H9 (cell line): ENCODE data around the gene GCN1. TPM values are rescaled to one million over a fixed set of nuclear protein-coding genes. Genes with fewer than 3 reads are reported as not detected.

Experiments
- DNase-seq: peaks from one replicate; pipeline ENCODE4 v3.0.0-alpha.2; 2017
- H2AFZ ChIP-seq: one replicate; pipeline ENCODE4 v1.6.1; 2013; ENCODE audit warnings: mild to moderate bottlenecking, low read length, control low read depth, moderate library complexity
- H2AK5ac ChIP-seq: 2 replicates; pipeline ENCODE4 v1.6.1; 2013; ENCODE audit warnings: low read length, control low read depth, mixed read lengths; ENCODE audit not compliant: insufficient read length
- H2BK120ac ChIP-seq: one replicate; pipeline ENCODE4 v1.6.1; 2013; ENCODE audit warnings: low read depth, mild to moderate bottlenecking, low read length, control low read depth, inconsistent platforms; ENCODE audit not compliant: poor library complexity, severe bottlenecking
- H2BK12ac ChIP-seq: 2 replicates; pipeline ENCODE4 v1.6.1; 2013; ENCODE audit warnings: low read length, control low read depth, mixed read lengths, low read depth; ENCODE audit not compliant: insufficient read length
- H2BK15ac ChIP-seq: 2 replicates; pipeline ENCODE4 v1.6.1; 2013; ENCODE audit warnings: low read depth, low read length, control low read depth
- H2BK20ac ChIP-seq: one replicate; pipeline ENCODE4 v1.6.1; 2013; ENCODE audit warnings: low read depth, mild to moderate bottlenecking, low read length, control low read depth, inconsistent platforms; ENCODE audit not compliant: poor library complexity, severe bottlenecking
- H2BK5ac ChIP-seq: 2 replicates; pipeline ENCODE4 v1.6.1; 2013; ENCODE audit warnings: low read length, control low read depth, mixed read lengths; ENCODE audit not compliant: insufficient read length
- H3K14ac ChIP-seq: 2 replicates; pipeline ENCODE4 v1.6.1; 2013; ENCODE audit warnings: low read length, control low read depth; ENCODE audit not compliant: insufficient read depth
- H3K18ac ChIP-seq: 2 replicates; pipeline ENCODE4 v1.6.1; 2013; ENCODE audit warnings: low read depth, mild to moderate bottlenecking, mixed read lengths, low read length, control low read depth; ENCODE audit not compliant: insufficient read length
- H3K23ac ChIP-seq: 2 replicates; pipeline ENCODE4 v1.6.1; 2013; ENCODE audit warnings: low read length, control low read depth, mixed read lengths, low read depth; ENCODE audit not compliant: insufficient read length
- H3K23me2 ChIP-seq: 2 replicates; pipeline ENCODE4 v1.6.1; 2013; ENCODE audit warnings: low read depth, mild to moderate bottlenecking, mixed read lengths, low read length, control low read depth; ENCODE audit not compliant: insufficient read length, poor library complexity, severe bottlenecking
- H3K27ac ChIP-seq: 2 replicates; pipeline ENCODE4 v1.5.1; 2013; ENCODE audit warnings: low read length, control low read depth, mixed read lengths, low read depth; ENCODE audit not compliant: insufficient read length
- H3K27me3 ChIP-seq: 2 replicates; pipeline ENCODE4 v1.6.1; 2013; ENCODE audit warnings: low read length, control low read depth, inconsistent platforms; ENCODE audit not compliant: insufficient read depth
- H3K4ac ChIP-seq: 2 replicates; pipeline ENCODE4 v1.6.1; 2013; ENCODE audit warnings: low read depth, mild to moderate bottlenecking, control low read depth, inconsistent platforms, low read length, moderate library complexity
- H3K4me1 ChIP-seq: 2 replicates; pipeline ENCODE4 v1.6.1; 2013; ENCODE audit warnings: low read length, control low read depth, inconsistent platforms; ENCODE audit not compliant: insufficient read depth
- H3K4me2 ChIP-seq: 2 replicates; pipeline ENCODE4 v1.6.1; 2013; ENCODE audit warnings: low read length, control low read depth, mixed read lengths; ENCODE audit not compliant: insufficient read length, insufficient read depth
- H3K56ac ChIP-seq: 2 replicates; pipeline ENCODE4 v1.6.1; 2013; ENCODE audit warnings: low read depth, mild to moderate bottlenecking, mixed read lengths, low read length, control low read depth; ENCODE audit not compliant: insufficient read length
- H3K79me1 ChIP-seq: 2 replicates; pipeline ENCODE4 v1.6.1; 2013; ENCODE audit warnings: low read depth, mild to moderate bottlenecking, moderate library complexity, low read length, control low read depth, inconsistent platforms; ENCODE audit not compliant: insufficient read depth, poor library complexity, severe bottlenecking
- H3K79me2 ChIP-seq: 2 replicates; pipeline ENCODE4 v1.6.1; 2013; ENCODE audit warnings: low read length, control low read depth, inconsistent platforms; ENCODE audit not compliant: insufficient read depth
- H3K9ac ChIP-seq: 2 replicates; pipeline ENCODE4 v1.6.1; 2013; ENCODE audit warnings: low read length, control low read depth, mixed read lengths; ENCODE audit not compliant: insufficient read length; ENCODE audit errors: extremely low read depth
- H3K9me3 ChIP-seq: one replicate; pipeline ENCODE4 v1.6.1; 2013; ENCODE audit warnings: low read depth, low read length, inconsistent platforms; ENCODE audit not compliant: control insufficient read depth
- H3T11ph ChIP-seq: one replicate; pipeline ENCODE4 v1.6.1; 2013; ENCODE audit warnings: mild to moderate bottlenecking, low read length, control low read depth, inconsistent platforms
- H4K20me1 ChIP-seq: one replicate; pipeline ENCODE4 v1.6.1; 2013; ENCODE audit not compliant: control insufficient read depth, insufficient read length, insufficient read depth
- H4K5ac ChIP-seq: 2 replicates; pipeline ENCODE4 v1.6.1; 2013; ENCODE audit warnings: low read depth, mild to moderate bottlenecking, mixed read lengths, low read length, control low read depth; ENCODE audit not compliant: insufficient read length
- H4K8ac ChIP-seq: replicated peaks from 2 replicates; pipeline ENCODE4 v1.6.1; 2013; ENCODE audit warnings: low read length, control low read depth, mixed read lengths, low read depth; ENCODE audit not compliant: insufficient read length
- H4K91ac ChIP-seq: 2 replicates; pipeline ENCODE4 v1.6.1; 2013; ENCODE audit warnings: low read depth, mild to moderate bottlenecking, moderate library complexity, mixed read lengths, low read length, control low read depth; ENCODE audit not compliant: insufficient read length
- H3K27ac Mint-ChIP-seq, 3 experiments: 2 replicates in 2 of 3; 3 replicates in 1 of 3; pipeline ENCODE4 v1.8.0; 2020 to 2021; ENCODE audit warnings: mixed read lengths in 3 of 3, mild to moderate bottlenecking in 1 of 3, moderate library complexity in 1 of 3
- H3K27me3 Mint-ChIP-seq: 2 replicates; pipeline ENCODE4 v1.8.0; 2021; ENCODE audit warnings: low read depth, mild to moderate bottlenecking, moderate library complexity, mixed read lengths
- H3K36me3 Mint-ChIP-seq, 3 experiments: 2 replicates in 2 of 3; 3 replicates in 1 of 3; pipeline ENCODE4 v1.8.0; 2020 to 2021; ENCODE audit warnings: low read depth in 3 of 3, mixed read lengths in 3 of 3; ENCODE audit not compliant: insufficient read depth in 1 of 3
- H3K4me1 Mint-ChIP-seq, 2 experiments: 2 replicates each; pipeline ENCODE4 v1.8.0; 2020; ENCODE audit warnings: mixed read lengths in 2 of 2
- H3K4me3 Mint-ChIP-seq, 2 experiments: 2 replicates in 1 of 2; 3 replicates in 1 of 2; pipeline ENCODE4 v1.8.0; 2020 to 2021; ENCODE audit warnings: mild to moderate bottlenecking in 2 of 2, mixed read lengths in 2 of 2, moderate library complexity in 1 of 2
- H3K9me3 Mint-ChIP-seq, 2 experiments: 2 replicates in 1 of 2; 3 replicates in 1 of 2; pipeline ENCODE4 v1.8.0; 2020; ENCODE audit warnings: mild to moderate bottlenecking in 2 of 2, mixed read lengths in 2 of 2, moderate library complexity in 1 of 2
- CTCF ChIP-seq: fragments of 200-600 bp; sonication (generic); conservative IDR thresholded peaks from 3 replicates; pipeline ENCODE4 v1.8.0; 2021; ENCODE audit warnings: antibody characterized with exemption, mild to moderate bottlenecking
- WGBS: extraction: QIAGEN DNeasy Blood & Tissue Kit; methylation state at CpG from one replicate; pipeline ENCODE4 v1.1.7; 2013; ENCODE audit warnings: missing lambda C conversion rate, low lambda C conversion rate, mixed read lengths; ENCODE audit not compliant: insufficient read length; ENCODE audit errors: extremely low coverage; 5-methylcytosine and 5-hydroxymethylcytosine counted together
- total RNA-seq: library from RNA; stranded (reverse); gene quantifications from 2 replicates; pipeline ENCODE4 v1.2.1, GENCODE V29; 2021

GCN1 gene
- total RNA-seq, 1 experiment from 2014 or later: 137 TPM

- no peaks in the 10 kb centered on the region for H3K27me3 ChIP-seq
- no peak overlapping the region for H2BK15ac ChIP-seq
- H2BK20ac ChIP-seq: no peak overlapping the region
- no peak overlapping the region for H4K8ac ChIP-seq
- H3K4me1 ChIP-seq: no peaks in the 10 kb centered on the region
- no peak overlapping the region for H2AFZ ChIP-seq
- Mint-ChIP-seq H3K9me3 (peaks cover 1 to 2% of the 10 kb centered on the region in 2 experiments; a peak in 1 of 5 replicates), H3K36me3 (peaks cover 44 to 60% (median 46%) of the 10 kb centered on the region in 3 experiments), H3K4me3 (peak overlapping the region; percentile 93 to 98), H3K27ac (peak overlapping the region; percentile 98 to 100 (median 99)), H3K4me1 (peaks cover 20 to 29% of the 10 kb centered on the region in 2 experiments), H3K27me3 (no peaks in the 10 kb centered on the region; the same call in 1 of the 2 replicates)
- H3K79me2 ChIP-seq: peaks cover 11% of the 10 kb centered on the region; the same call in 1 of the 2 replicates
- no peak overlapping the region for H3K23ac ChIP-seq
- H4K5ac ChIP-seq: peak overlapping the region; percentile 84
- H4K20me1 ChIP-seq: no peaks in the 10 kb centered on the region
- H3K23me2 ChIP-seq: peaks cover 10% of the 10 kb centered on the region
- H2BK120ac ChIP-seq: no peak overlapping the region
- peak overlapping the region; percentile 74 for H3K56ac ChIP-seq
- peak overlapping the region; percentile 89 for H3K14ac ChIP-seq
- H2AK5ac ChIP-seq: no peak overlapping the region
- no peak overlapping the region for H2BK12ac ChIP-seq
- H3T11ph ChIP-seq: no peak overlapping the region
- H4K91ac ChIP-seq: no peak overlapping the region
- peak overlapping the region; percentile 98 for H3K4me2 ChIP-seq
- DNase-seq: no peak
- no CpG with 5 or more reads among the region's 16 CpGs for WGBS
- peak overlapping the region; percentile 99 for H3K9ac ChIP-seq
- H3K79me1 ChIP-seq: no peaks in the 10 kb centered on the region
- no peaks in the 10 kb centered on the region for H3K9me3 ChIP-seq
- TF ChIP-seq CTCF: no peak
- no peak overlapping the region for H2BK5ac ChIP-seq
- no peak overlapping the region for H3K4ac ChIP-seq
- peak overlapping the region; percentile 42 for H3K18ac ChIP-seq
- peak overlapping the region; percentile 43 for H3K27ac ChIP-seq
Observed at GRCh38 chr12:120200364-120200800, 5.9 kb upstream of the GCN1 start.
